GM18526 (cell line): ENCODE data around the gene APLN.

Source experiments
- POLR2A ChIP-seq: IDR thresholded peaks from 3 replicates; pipeline ENCODE4 v1.6.1; 2011; ENCODE audit not compliant: insufficient read length; ENCODE audit errors: extremely low read depth

APLN gene

DNA sequence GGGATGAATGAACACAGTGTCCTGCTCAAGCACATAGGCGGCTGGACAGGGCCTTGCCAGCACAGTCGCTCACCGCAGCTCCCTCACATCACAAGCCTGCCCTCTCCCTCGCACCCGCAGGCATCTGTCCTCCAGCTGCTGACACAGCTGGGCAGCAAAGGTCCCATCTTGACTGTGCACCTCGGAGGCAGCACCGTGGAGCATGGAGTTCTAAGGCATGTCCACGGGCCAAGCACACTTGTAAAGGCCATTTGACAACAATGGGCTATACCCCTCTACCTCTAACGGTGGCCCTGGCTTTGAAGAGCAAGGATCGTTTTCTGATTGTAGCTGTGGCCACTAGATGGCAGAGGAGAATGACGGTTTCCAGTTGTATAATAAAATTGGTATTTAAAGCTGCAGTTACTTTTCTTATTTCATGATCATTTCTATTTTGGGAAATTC lies 53.8 kb downstream of the APLN start:
- TF ChIP-seq POLR2A = no peak

DNA sequence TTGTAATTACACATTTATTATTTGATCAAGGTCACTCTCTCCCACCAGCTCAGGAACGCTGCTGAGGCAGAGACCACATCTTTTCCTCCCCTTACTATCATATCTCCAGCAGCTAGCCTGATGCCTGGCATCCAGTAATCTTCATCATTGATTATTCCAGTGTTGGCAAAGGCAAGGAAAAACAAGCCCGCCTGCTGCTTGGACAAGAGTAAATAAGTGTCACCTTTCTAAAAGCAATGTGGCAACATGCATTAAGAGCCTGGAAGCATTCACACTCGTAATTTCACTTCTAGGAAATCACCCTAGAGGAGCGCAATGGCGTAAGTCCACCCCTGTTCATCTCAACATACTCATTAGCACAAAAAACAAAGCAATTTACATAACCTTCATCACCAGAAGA lies 54.8 kb downstream of the APLN start:
- TF ChIP-seq POLR2A = no peak

DNA sequence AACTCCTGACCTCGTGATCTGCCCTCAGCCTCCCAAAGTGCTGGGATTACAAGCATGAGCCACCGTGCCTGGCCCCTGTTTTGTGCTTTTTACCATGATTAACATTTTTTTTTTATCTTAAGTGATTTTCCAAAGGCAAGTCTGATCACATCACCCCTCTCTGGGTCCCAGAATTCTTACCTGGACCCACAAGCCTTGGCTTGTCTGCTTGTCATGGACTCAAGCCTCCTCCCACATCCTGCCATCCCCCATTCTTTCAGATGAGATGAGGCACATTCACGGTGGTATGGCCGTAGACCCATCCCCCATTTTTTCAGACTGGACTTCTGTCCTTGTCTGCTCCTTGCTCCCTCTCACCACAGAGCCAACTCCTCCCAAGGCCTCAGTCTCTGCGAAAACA lies 55.3 kb downstream of the APLN start:
- TF ChIP-seq POLR2A = no peak

DNA sequence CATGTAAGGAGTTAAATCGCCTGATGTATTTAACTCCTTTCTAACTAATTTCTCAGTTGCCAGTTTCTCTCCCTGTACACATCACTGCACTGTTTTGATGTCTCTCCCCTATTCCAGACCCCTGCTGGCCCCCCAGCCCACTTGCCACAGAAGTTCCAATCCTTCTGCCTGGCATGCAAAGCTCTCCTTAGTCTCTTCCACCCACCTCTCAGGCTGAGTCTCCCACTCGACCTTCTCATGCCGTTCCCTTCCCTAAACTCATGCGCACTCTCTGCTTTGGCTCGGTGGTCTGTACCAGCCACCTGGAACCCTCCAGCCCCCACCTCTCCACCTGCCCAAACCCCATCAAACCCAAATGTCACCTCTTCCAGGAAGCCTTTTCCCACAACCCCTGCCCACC lies 56.9 kb downstream of the APLN start:
- no peak for TF ChIP-seq POLR2A

DNA sequence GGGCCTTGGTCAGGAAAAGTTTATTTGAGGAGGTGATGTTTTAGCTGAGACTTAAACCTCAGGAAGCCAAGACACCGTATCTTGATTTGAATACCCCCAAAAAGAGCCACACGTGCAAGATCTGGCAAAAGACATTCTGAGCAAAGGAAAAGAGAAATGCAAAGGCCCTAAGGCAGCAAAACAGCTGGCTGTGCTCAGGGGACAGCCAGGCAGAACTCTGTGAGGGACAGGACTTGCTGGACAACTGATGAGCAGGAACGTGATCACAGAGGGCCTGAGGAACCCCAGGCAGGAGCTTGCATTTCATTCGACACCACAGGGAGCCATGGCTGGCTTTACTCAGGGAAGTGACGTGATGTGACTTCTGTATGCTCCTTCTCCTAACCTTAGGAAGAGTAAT lies 58.7 kb downstream of the APLN start:
- no peak for TF ChIP-seq POLR2A
